SK-N-SH treated with all-trans-retinoic acid at 6 μM for 48 hours (cell line): ENCODE results near the gene CFAP73.

ENCODE experiments used
- ATAC-seq: fragments of 200-7000 bp; cut with Tn5 transposase; 3 replicates; pipeline ENCODE4 v1.9.1; 2020; ENCODE audit warnings: mild to moderate bottlenecking, moderate library complexity
- ARNTL ChIP-seq: fragments of 450-650 bp; formaldehyde crosslinking; IDR thresholded peaks from 2 replicates; pipeline ENCODE4 v1.5.0; 2020; ENCODE audit warnings: low read depth, mild to moderate bottlenecking, moderate library complexity, borderline replicate concordance
- BACH2 ChIP-seq: fragments of 250-450 bp; sonication (Bioruptor Pico); IDR thresholded peaks from 2 replicates; pipeline ENCODE4 v1.9.0; 2021; ENCODE audit warnings: mild to moderate bottlenecking, borderline replicate concordance
- CREB5 ChIP-seq: fragments of 250-450 bp; sonication (Bioruptor Pico); IDR thresholded peaks from 2 replicates; pipeline ENCODE4 v1.5.1; 2020; ENCODE audit warnings: low read depth, mild to moderate bottlenecking, moderate library complexity
- CSDC2 ChIP-seq: fragments of 250-450 bp; sonication (Bioruptor Pico); IDR thresholded peaks from 2 replicates; pipeline ENCODE4 v1.5.0; 2020; ENCODE audit warnings: mild to moderate bottlenecking, moderate library complexity
- CSRNP3 ChIP-seq: fragments of 250-450 bp; sonication (Bioruptor Pico); IDR thresholded peaks from 2 replicates; pipeline ENCODE4 v1.5.1; 2021; ENCODE audit warnings: mild to moderate bottlenecking, moderate library complexity
- ESRRG ChIP-seq: fragments of 250-450 bp; sonication (Bioruptor Pico); IDR thresholded peaks from 2 replicates; pipeline ENCODE4 v1.6.1; 2021; ENCODE audit warnings: mild to moderate bottlenecking
- GLIS3 ChIP-seq: fragments of 250-450 bp; sonication (Bioruptor Pico); IDR thresholded peaks from 2 replicates; pipeline ENCODE4 v1.5.0; 2020; ENCODE audit warnings: mild to moderate bottlenecking, moderate library complexity
- ISL1 ChIP-seq: fragments of 250-450 bp; sonication (Bioruptor Pico); IDR thresholded peaks from 2 replicates; pipeline ENCODE4 v2.1.2; 2022; ENCODE audit warnings: mild to moderate bottlenecking, moderate library complexity
- OSR1 ChIP-seq: fragments of 250-450 bp; sonication (Bioruptor Pico); IDR thresholded peaks from 2 replicates; pipeline ENCODE4 v1.8.0; 2022; ENCODE audit warnings: moderate library complexity, mild to moderate bottlenecking, inconsistent platforms
- POU6F1 ChIP-seq: fragments of 250-450 bp; sonication (Bioruptor Pico); IDR thresholded peaks from 2 replicates; pipeline ENCODE4 v1.8.0; 2021; ENCODE audit warnings: low read depth, mild to moderate bottlenecking, moderate library complexity, borderline replicate concordance
- PPARA ChIP-seq: fragments of 250-450 bp; sonication (Bioruptor Pico); IDR thresholded peaks from 2 replicates; pipeline ENCODE4 v1.5.0; 2020; ENCODE audit warnings: mild to moderate bottlenecking, borderline replicate concordance
- RARB ChIP-seq: fragments of 250-450 bp; sonication (Bioruptor Pico); IDR thresholded peaks from 2 replicates; pipeline ENCODE4 v1.8.0; 2021; ENCODE audit warnings: mild to moderate bottlenecking, moderate library complexity
- TCF4 ChIP-seq: fragments of 250-450 bp; sonication (Bioruptor Pico); IDR thresholded peaks from 2 replicates; pipeline ENCODE4 v1.8.0; 2021; ENCODE audit warnings: mild to moderate bottlenecking, moderate library complexity, borderline replicate concordance
- TOX ChIP-seq: fragments of 250-450 bp; sonication (Bioruptor Pico); IDR thresholded peaks from 2 replicates; pipeline ENCODE4 v1.8.0; 2021; ENCODE audit warnings: mild to moderate bottlenecking, moderate library complexity, borderline replicate concordance
- TSHZ2 ChIP-seq: fragments of 250-450 bp; sonication (Bioruptor Pico); IDR thresholded peaks from 2 replicates; pipeline ENCODE4 v1.5.0; 2020; ENCODE audit warnings: mild to moderate bottlenecking, moderate library complexity
- ZC3H10 ChIP-seq: fragments of 250-450 bp; sonication (Bioruptor Pico); IDR thresholded peaks from 2 replicates; pipeline ENCODE4 v1.5.1; 2021; ENCODE audit warnings: mild to moderate bottlenecking, moderate library complexity
- ZFP3 ChIP-seq: fragments of 250-450 bp; sonication (Bioruptor Pico); IDR thresholded peaks from 2 replicates; pipeline ENCODE4 v1.5.0; 2020; ENCODE audit warnings: mild to moderate bottlenecking, moderate library complexity
- ZFP30 ChIP-seq: fragments of 450-650 bp; formaldehyde crosslinking; IDR thresholded peaks from 2 replicates; pipeline ENCODE4 v1.5.0; 2022; ENCODE audit warnings: mild to moderate bottlenecking, moderate library complexity
- ZNF565 ChIP-seq: fragments of 450-650 bp; formaldehyde crosslinking; conservative IDR thresholded peaks from 2 replicates; pipeline ENCODE4 v1.5.0; 2020; ENCODE audit warnings: low read depth, mild to moderate bottlenecking, moderate library complexity
- ZNF70 ChIP-seq: fragments of 450-650 bp; formaldehyde crosslinking; IDR thresholded peaks from 2 replicates; pipeline ENCODE4 v1.5.0; 2020; ENCODE audit warnings: mild to moderate bottlenecking, moderate library complexity
- ZNF8 ChIP-seq: fragments of 450-650 bp; formaldehyde crosslinking; IDR thresholded peaks from 2 replicates; pipeline ENCODE4 v1.5.0; 2020; ENCODE audit warnings: mild to moderate bottlenecking, moderate library complexity

CFAP73 gene

GRCh38 chr12:113102811-113103210, 46.7 kb upstream of the CFAP73 start:
- ATAC-seq = no peak
- TF ChIP-seq TSHZ2 (CRISPR knock-in tag) = no peak
- TF ChIP-seq ZNF70 = no peak
- TF ChIP-seq CSRNP3 = no peak
- no peak for TF ChIP-seq CSDC2
- no peak for TF ChIP-seq GLIS3 (CRISPR knock-in tag)
- TF ChIP-seq ARNTL (CRISPR knock-in tag) = no peak
- no peak for TF ChIP-seq TOX
- no peak for TF ChIP-seq BACH2
- TF ChIP-seq ESRRG (CRISPR knock-in tag) = no peak
- TF ChIP-seq ZFP30 (CRISPR knock-in tag) = no peak
- TF ChIP-seq TCF4 = no peak
- no peak for TF ChIP-seq ZC3H10 (CRISPR knock-in tag)
- no peak for TF ChIP-seq ZFP3
- no peak for TF ChIP-seq CREB5 (CRISPR knock-in tag)
- TF ChIP-seq RARB (CRISPR knock-in tag) = no peak

- TF ChIP-seq TCF4 = no peak
- TF ChIP-seq TSHZ2 (CRISPR knock-in tag) = no peak
- no peak for TF ChIP-seq PPARA (CRISPR knock-in tag)
- no peak for TF ChIP-seq ISL1 (CRISPR knock-in tag)
- TF ChIP-seq RARB (CRISPR knock-in tag) = no peak
- TF ChIP-seq ZC3H10 (CRISPR knock-in tag) = no peak
- no peak for TF ChIP-seq ZNF70
- TF ChIP-seq ESRRG (CRISPR knock-in tag) = no peak
- TF ChIP-seq ZFP3 = no peak
- TF ChIP-seq GLIS3 (CRISPR knock-in tag) = no peak
- TF ChIP-seq POU6F1 (CRISPR knock-in tag) = no peak
- no peak for TF ChIP-seq OSR1 (CRISPR knock-in tag)
- no peak for TF ChIP-seq ZNF565 (CRISPR knock-in tag)
- no peak for TF ChIP-seq ZNF8 (CRISPR knock-in tag)
- no peak for TF ChIP-seq BACH2
- ATAC-seq = no peak; the same call in 2 of the 3 replicates
These were observed 45.6 kb upstream of the CFAP73 start for GRCh38 chr12:113103756-113104450.
